Upper lobe of right lung (tissue), 1 donor: ENCODE results near the gene FSCB. TPM values are rescaled to one million over a fixed set of nuclear protein-coding genes. Genes with fewer than 3 reads are reported as not detected.

ENCODE experiments used
- ATAC-seq: fragments of 200-7000 bp; cut with Tn5 transposase; one replicate; pipeline ENCODE4 v1.9.1; 2020; ENCODE audit warnings: mild to moderate bottlenecking, moderate library complexity
- DNase-seq: peaks from one replicate; pipeline ENCODE4 v3.0.0-alpha.2; 2020
- H3K27ac ChIP-seq: fragments of 200-600 bp; one replicate; pipeline ENCODE4 v1.8.0; 2022
- H3K27me3 ChIP-seq: fragments of 200-600 bp; one replicate; pipeline ENCODE4 v1.8.0; 2022; ENCODE audit warnings: mild to moderate bottlenecking
- H3K36me3 ChIP-seq: fragments of 200-600 bp; one replicate; pipeline ENCODE4 v1.8.0; 2022
- H3K4me1 ChIP-seq: fragments of 200-600 bp; one replicate; pipeline ENCODE4 v1.8.0; 2022
- H3K4me3 ChIP-seq: fragments of 200-600 bp; one replicate; pipeline ENCODE4 v1.8.0; 2022; ENCODE audit warnings: mild to moderate bottlenecking
- H3K9me3 ChIP-seq: fragments of 200-600 bp; one replicate; pipeline ENCODE4 v1.8.0; 2022
- intact Hi-C: fragments of 100-400 bp; cut with DNase I; formaldehyde crosslinking; loops from one replicate; pipeline ENCODE4 v1.11.0; 2022
- total RNA-seq: library from RNA; stranded (reverse); fragmentation: NEBNext Ultra II Directional; extraction: Animal tissue kit (Norgen Biotek cat#: 25700); gene quantifications from one replicate; pipeline ENCODE4 v1.2.1, GENCODE V29; 2021
- TF ChIP-seq, protein P1 (sequence below): fragments of 200-600 bp; IDR thresholded peaks from one replicate; pipeline ENCODE4 v1.8.0; 2022; ENCODE audit warnings: antibody characterized with exemption
- donor health status: DM: no; HTN: yes; CAD: no; lungs with severe emphysema.

FSCB gene
- total RNA-seq, 1 donor from 2014 or later, result not detected

DNA sequence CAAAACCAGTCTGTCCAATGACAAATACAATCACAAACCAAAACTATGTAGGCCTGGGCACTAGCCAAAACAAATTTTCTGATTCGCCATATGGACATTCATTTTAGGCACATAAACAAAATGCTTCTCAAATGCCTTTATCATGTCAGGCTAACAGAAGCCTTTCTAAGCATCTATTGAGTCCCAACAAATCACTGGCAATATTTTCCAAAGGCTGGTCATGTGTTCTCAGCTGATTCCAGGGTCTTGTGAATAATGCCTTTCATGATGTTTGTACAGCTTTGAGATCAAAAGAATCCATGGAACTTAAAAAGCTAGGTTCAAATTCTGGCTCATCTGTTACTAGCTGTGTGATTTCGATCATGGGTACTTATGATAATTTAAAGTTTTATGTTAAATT, 16.1 kb downstream of the FSCB start:
- Histone ChIP-seq H3K27ac (no peak overlapping the region), H3K36me3 (no peaks in the 10 kb centered on the region), H3K4me1 (no peaks in the 10 kb centered on the region), H3K27me3 (no peaks in the 10 kb centered on the region), H3K9me3 (no peaks in the 10 kb centered on the region), H3K4me3 (no peak overlapping the region)
- intact Hi-C loops, result no loop called here
- DNase-seq (no peak), ATAC-seq (no peak)
- TF ChIP-seq, protein P1, sequence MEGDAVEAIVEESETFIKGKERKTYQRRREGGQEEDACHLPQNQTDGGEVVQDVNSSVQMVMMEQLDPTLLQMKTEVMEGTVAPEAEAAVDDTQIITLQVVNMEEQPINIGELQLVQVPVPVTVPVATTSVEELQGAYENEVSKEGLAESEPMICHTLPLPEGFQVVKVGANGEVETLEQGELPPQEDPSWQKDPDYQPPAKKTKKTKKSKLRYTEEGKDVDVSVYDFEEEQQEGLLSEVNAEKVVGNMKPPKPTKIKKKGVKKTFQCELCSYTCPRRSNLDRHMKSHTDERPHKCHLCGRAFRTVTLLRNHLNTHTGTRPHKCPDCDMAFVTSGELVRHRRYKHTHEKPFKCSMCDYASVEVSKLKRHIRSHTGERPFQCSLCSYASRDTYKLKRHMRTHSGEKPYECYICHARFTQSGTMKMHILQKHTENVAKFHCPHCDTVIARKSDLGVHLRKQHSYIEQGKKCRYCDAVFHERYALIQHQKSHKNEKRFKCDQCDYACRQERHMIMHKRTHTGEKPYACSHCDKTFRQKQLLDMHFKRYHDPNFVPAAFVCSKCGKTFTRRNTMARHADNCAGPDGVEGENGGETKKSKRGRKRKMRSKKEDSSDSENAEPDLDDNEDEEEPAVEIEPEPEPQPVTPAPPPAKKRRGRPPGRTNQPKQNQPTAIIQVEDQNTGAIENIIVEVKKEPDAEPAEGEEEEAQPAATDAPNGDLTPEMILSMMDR, result no peak

DNA sequence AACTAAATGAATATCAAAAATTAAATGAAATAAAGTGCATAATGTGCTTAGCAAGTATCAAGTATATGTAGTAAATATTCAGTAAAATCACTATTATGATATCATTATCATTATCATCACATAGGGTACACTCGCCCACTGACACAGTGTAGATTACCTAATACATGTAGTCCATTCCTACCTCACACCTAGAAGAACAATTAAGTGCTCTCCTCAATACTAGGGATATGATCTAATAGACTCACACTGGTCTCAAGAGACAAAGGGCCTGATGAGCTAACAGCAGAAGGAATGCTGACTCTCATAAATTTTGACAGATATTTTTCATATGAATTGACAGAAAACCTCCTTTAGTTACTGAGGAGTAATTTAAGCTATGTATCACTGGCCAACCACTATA, 29.1 kb downstream of the FSCB start:
- Histone ChIP-seq H3K36me3 (no peaks in the 10 kb centered on the region), H3K27ac (no peak overlapping the region), H3K4me1 (no peaks in the 10 kb centered on the region), H3K4me3 (no peak overlapping the region), H3K27me3 (no peaks in the 10 kb centered on the region), H3K9me3 (no peaks in the 10 kb centered on the region)
- intact Hi-C loops, result no loop called here
- DNase-seq (no peak), ATAC-seq (no peak)
- TF ChIP-seq, protein P1, result no peak

DNA sequence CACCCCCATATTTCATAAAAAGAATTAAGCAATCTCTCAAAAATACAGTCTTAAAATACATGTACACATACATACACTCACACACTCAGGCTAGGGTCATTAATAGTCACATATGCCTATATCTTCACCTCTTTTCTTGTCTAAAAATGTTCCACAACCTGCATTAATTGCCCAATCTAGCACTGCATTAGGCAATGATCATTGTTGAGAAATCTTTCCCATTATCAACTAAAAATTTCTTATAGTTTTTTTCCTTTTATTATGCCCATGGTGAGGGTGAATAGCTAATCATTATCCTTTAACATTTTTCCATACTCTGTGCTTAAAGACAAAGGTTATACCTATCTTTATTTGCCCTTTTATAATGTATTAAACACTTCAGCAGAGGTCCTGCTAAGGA, 38.3 kb downstream of the FSCB start:
- Histone ChIP-seq H3K27ac (no peak overlapping the region), H3K36me3 (no peaks in the 10 kb centered on the region), H3K9me3 (no peaks in the 10 kb centered on the region), H3K4me3 (no peak overlapping the region), H3K27me3 (no peaks in the 10 kb centered on the region), H3K4me1 (no peaks in the 10 kb centered on the region)
- ATAC-seq, result no peak
- TF ChIP-seq, protein P1, result no peak
- DNase-seq, result no peak
- intact Hi-C loops, result no loop called here

DNA sequence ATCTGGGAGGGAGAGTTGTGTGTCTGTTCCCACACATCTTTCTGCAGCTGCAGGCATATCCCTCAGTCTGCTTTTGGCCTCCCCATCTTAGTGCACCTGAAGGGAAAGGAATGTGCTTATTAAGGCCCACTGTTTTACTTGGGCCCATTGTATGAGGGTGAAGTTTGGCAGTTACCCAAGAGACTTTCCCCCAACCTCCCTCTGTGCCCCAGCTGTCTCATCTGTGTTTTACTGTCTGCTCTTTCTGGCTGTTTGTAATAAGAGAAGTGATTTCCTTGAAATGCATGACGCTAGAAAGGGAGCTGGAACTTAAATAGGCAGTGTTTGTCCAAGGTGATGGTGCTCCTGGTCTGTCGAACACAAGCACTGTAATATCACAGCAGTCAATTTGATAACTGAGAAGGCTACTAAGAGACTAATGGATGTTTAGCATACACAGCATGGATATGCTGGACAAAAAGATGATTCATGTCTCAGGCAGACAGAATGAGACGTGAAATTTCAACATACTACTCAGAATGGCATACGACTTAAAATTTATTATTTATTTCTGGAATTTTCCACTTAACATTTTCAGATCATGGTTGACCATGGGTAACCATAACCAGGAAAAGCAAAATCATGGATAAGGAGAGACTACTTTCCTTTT, 43.6 kb downstream of the FSCB start:
- Histone ChIP-seq H3K4me3 (no peak overlapping the region), H3K27me3 (no peaks in the 10 kb centered on the region), H3K4me1 (no peaks in the 10 kb centered on the region), H3K36me3 (no peaks in the 10 kb centered on the region), H3K27ac (no peak overlapping the region), H3K9me3 (no peaks in the 10 kb centered on the region)
- DNase-seq, result no peak
- no peak for ATAC-seq
- intact Hi-C loops, result no loop called here
- TF ChIP-seq, protein P1, result no peak

DNA sequence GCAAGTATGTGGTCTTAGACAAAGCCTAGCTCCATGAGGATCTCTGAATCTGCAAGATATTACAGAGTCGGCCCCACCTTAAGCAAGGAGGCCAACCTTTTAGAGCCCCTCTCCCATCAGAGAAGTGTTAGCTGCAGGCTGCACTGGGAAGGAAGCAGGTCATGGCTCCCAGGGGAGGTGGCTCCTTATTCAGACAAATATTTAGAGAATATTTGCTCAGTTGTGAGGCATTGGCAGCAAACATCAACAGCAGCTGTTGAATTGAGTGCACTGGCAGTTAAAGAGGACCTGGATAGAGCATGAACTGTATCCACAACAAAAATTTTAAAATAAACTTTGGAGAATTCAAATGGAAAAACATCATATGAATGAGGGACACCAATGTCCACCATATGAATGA, 44.7 kb downstream of the FSCB start:
- Histone ChIP-seq H3K27me3 (no peaks in the 10 kb centered on the region), H3K36me3 (no peaks in the 10 kb centered on the region), H3K4me1 (no peaks in the 10 kb centered on the region), H3K27ac (no peak overlapping the region), H3K4me3 (no peak overlapping the region), H3K9me3 (no peaks in the 10 kb centered on the region)
- intact Hi-C loops, result no loop called here
- TF ChIP-seq, protein P1, result no peak
- no peak for DNase-seq
- no peak for ATAC-seq

DNA sequence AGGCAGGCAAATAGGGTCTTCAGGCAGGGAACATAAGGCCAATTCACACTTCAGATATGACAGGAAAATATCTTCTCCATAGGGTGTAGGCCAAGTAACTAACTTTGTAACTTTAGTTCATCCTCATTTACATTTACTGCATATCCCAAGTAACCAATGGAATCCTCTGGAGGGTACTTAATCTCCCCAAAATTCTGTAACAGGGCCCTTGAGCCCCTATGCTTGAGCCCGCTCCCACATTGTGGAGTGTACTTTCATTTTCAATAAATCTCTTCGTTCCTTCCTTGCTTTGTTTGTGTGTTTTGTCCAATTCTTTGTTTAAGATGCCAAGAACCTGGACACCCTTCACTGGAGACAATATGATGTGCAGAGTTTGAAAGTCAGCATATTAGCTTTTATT, 45.3 kb downstream of the FSCB start:
- H3K27me3 ChIP-seq, result no peaks in the 10 kb centered on the region
- H3K4me3 ChIP-seq, result no peak overlapping the region
- H3K27ac ChIP-seq, result no peak overlapping the region
- DNase-seq (no peak), ATAC-seq (no peak)
- no peaks in the 10 kb centered on the region for H3K9me3 ChIP-seq
- intact Hi-C loops, result no loop called here
- TF ChIP-seq, protein P1, result no peak
- H3K36me3 ChIP-seq, result no peaks in the 10 kb centered on the region
- no peaks in the 10 kb centered on the region for H3K4me1 ChIP-seq
